ENCODE measurements around the gene TMCC1. TPM values are rescaled to one million over a fixed set of nuclear protein-coding genes. Genes with fewer than 3 reads are reported as not detected.

The TMCC1 gene
- total and polyA plus RNA-seq, 2 donors (not counting 3 experiments of a cell fraction or from before 2014, with no cell fraction given): 17.4 to 38.4 TPM

GRCh38 chr3:129635656-129636055 is 257.9 kb downstream of the TMCC1 start:
- H3K27me3 ChIP-seq (ENCODE audit: control insufficient read depth in 2 of 2, insufficient read depth in 2 of 2, low read length in 2 of 2): no peaks in the 10 kb centered on the region
- H3K36me3 ChIP-seq (ENCODE audit: control insufficient read depth in 2 of 2, extremely low read depth in 1 of 2, insufficient read depth in 2 of 2, low read length in 2 of 2): no peaks in the 10 kb centered on the region
- no peak overlapping the region for H3K27ac ChIP-seq (ENCODE audit: insufficient read depth, low read depth, low read length)
- no peaks in the 10 kb centered on the region for H3K4me1 ChIP-seq (ENCODE audit: control insufficient read depth, extremely low read depth, insufficient read depth, low read length)
- H3K9me3 ChIP-seq (replicated peaks; ENCODE audit: control insufficient read depth, insufficient read depth, low read length): no peaks in the 10 kb centered on the region
- ChIA-PET CTCF (interaction anchor here (1.0 kb wide), 1 partner anchor 145 kb away, joined by 3 read pairs; no protein-coding TSS in a partner anchor), POLR2A (no interaction called here)
- no peaks in the 10 kb centered on the region for H4K20me1 ChIP-seq (replicated peaks; ENCODE audit: control insufficient read depth, extremely low read depth, insufficient read depth, low read length)
- BruUV-seq (replicated peaks): no TSS peak
- H3K9me1 ChIP-seq (replicated peaks; ENCODE audit: control insufficient read depth, extremely low read depth, insufficient read depth, low read length): no peaks in the 10 kb centered on the region
- no peak overlapping the region for H3K9ac ChIP-seq (replicated peaks; ENCODE audit: extremely low read depth, insufficient read depth, low read length)
- H2AFZ ChIP-seq (ENCODE audit: low read depth, low read length): no peak overlapping the region
- H3K79me2 ChIP-seq (ENCODE audit: control insufficient read depth, insufficient read depth, low read length): no peaks in the 10 kb centered on the region
- FAIRE-seq (no peak), DNase-seq (ENCODE audit: low read depth, low spot score) (no peak)
- dilution Hi-C loops (cut with MboI; ENCODE audit: extremely low pct_ligation_motif_present, low sequenced_read_pairs): no loop called here
- H3K4me2 ChIP-seq (ENCODE audit: insufficient read depth, low read length): no peak overlapping the region
- intact Hi-C loops (cut with micrococcal nuclease): no loop called here
- no peak overlapping the region for H3K4me3 ChIP-seq (replicated peaks in 1 of 3; ENCODE audit: insufficient read depth in 1 of 3, low read depth in 1 of 3, low read length in 3 of 3)
- no peak for TF ChIP-seq MAX (IDR thresholded peaks at IDR 0.05; ENCODE audit: insufficient read depth, insufficient read length)
- no peak for TF ChIP-seq POLR2AphosphoS5 (IDR thresholded peaks at IDR 0.05; ENCODE audit: insufficient read depth, low read depth, low read length)
- TF ChIP-seq POLR2A (IDR thresholded peaks at IDR 0.05; ENCODE audit: low read depth, low read length): no peak
- no peak for TF ChIP-seq EZH2 (IDR thresholded peaks at IDR 0.05; ENCODE audit: borderline replicate concordance, low read depth, low read length, severe bottlenecking)
- TF ChIP-seq FOS (IDR thresholded peaks at IDR 0.05; ENCODE audit: borderline replicate concordance, insufficient read depth, low read length): no peak
- no peak for TF ChIP-seq JUN (IDR thresholded peaks at IDR 0.05; ENCODE audit: borderline replicate concordance, insufficient read depth, insufficient read length, low read depth)
- TF ChIP-seq GATA2 (IDR thresholded peaks at IDR 0.05; ENCODE audit: insufficient read depth, insufficient read length, low read depth, low read length): no peak

GRCh38 chr3:129633751-129634481 is 259.6 kb downstream of the TMCC1 start:
- DNase-seq (ENCODE audit: low read depth, low spot score) (no peak), FAIRE-seq (no peak)
- Histone ChIP-seq H3K4me2 (ENCODE audit: insufficient read depth, low read length) (no peak overlapping the region), H3K9me1 (replicated peaks; ENCODE audit: control insufficient read depth, extremely low read depth, insufficient read depth, low read length) (no peaks in the 10 kb centered on the region), H3K4me3 (replicated peaks in 1 of 3; ENCODE audit: insufficient read depth in 1 of 3, low read depth in 1 of 3, low read length in 3 of 3) (no peak overlapping the region), H3K27me3 (ENCODE audit: control insufficient read depth in 2 of 2, insufficient read depth in 2 of 2, low read length in 2 of 2) (no peaks in the 10 kb centered on the region), H3K79me2 (ENCODE audit: control insufficient read depth, insufficient read depth, low read length) (no peaks in the 10 kb centered on the region), H3K4me1 (ENCODE audit: control insufficient read depth, extremely low read depth, insufficient read depth, low read length) (no peaks in the 10 kb centered on the region), H2AFZ (ENCODE audit: low read depth, low read length) (no peak overlapping the region), H3K9ac (replicated peaks; ENCODE audit: extremely low read depth, insufficient read depth, low read length) (no peak overlapping the region), H3K27ac (ENCODE audit: insufficient read depth, low read depth, low read length) (no peak overlapping the region), H3K9me3 (replicated peaks; ENCODE audit: control insufficient read depth, insufficient read depth, low read length) (no peaks in the 10 kb centered on the region), H4K20me1 (replicated peaks; ENCODE audit: control insufficient read depth, extremely low read depth, insufficient read depth, low read length) (no peaks in the 10 kb centered on the region), H3K36me3 (ENCODE audit: control insufficient read depth in 2 of 2, extremely low read depth in 1 of 2, insufficient read depth in 2 of 2, low read length in 2 of 2) (no peaks in the 10 kb centered on the region)
- BruUV-seq (replicated peaks): no TSS peak
- intact Hi-C loops (cut with micrococcal nuclease): no loop called here
- TF ChIP-seq CTCF (IDR thresholded peaks at IDR 0.05; ENCODE audit: extremely low read depth in 1 of 2, insufficient read depth in 1 of 2, low read depth in 1 of 2, low read length in 2 of 2) (no peak), POLR2A (IDR thresholded peaks at IDR 0.05; ENCODE audit: low read depth, low read length) (no peak), GATA2 (IDR thresholded peaks at IDR 0.05; ENCODE audit: insufficient read depth, insufficient read length, low read depth, low read length) (no peak), EZH2 (IDR thresholded peaks at IDR 0.05; ENCODE audit: borderline replicate concordance, low read depth, low read length, severe bottlenecking) (no peak), MAX (IDR thresholded peaks at IDR 0.05; ENCODE audit: insufficient read depth, insufficient read length) (no peak), POLR2AphosphoS5 (IDR thresholded peaks at IDR 0.05; ENCODE audit: insufficient read depth, low read depth, low read length) (no peak), JUN (IDR thresholded peaks at IDR 0.05; ENCODE audit: borderline replicate concordance, insufficient read depth, insufficient read length, low read depth) (no peak), FOS (IDR thresholded peaks at IDR 0.05; ENCODE audit: borderline replicate concordance, insufficient read depth, low read length) (no peak), MYC (IDR thresholded peaks at IDR 0.05; ENCODE audit: low read depth, low read length) (no peak)
- ChIA-PET CTCF (interaction anchor here (0.8 kb wide), 2 partner anchors 191 to 197 kb away, joined by 3 read pairs; no protein-coding TSS in a partner anchor), POLR2A (no interaction called here)
- dilution Hi-C loops (cut with MboI; ENCODE audit: extremely low pct_ligation_motif_present, low sequenced_read_pairs): no loop called here
